HG03159 (cell line): ENCODE measurements around the gene SEC62.

Experiments
- ATAC-seq: cut with Tn5 transposase; IDR thresholded peaks from one replicate; pipeline ENCODE4 v1.9.1; 2021; ENCODE audit warnings: mild to moderate bottlenecking, moderate library complexity; ENCODE audit not compliant: unreplicated experiment

Gene SEC62

DNA sequence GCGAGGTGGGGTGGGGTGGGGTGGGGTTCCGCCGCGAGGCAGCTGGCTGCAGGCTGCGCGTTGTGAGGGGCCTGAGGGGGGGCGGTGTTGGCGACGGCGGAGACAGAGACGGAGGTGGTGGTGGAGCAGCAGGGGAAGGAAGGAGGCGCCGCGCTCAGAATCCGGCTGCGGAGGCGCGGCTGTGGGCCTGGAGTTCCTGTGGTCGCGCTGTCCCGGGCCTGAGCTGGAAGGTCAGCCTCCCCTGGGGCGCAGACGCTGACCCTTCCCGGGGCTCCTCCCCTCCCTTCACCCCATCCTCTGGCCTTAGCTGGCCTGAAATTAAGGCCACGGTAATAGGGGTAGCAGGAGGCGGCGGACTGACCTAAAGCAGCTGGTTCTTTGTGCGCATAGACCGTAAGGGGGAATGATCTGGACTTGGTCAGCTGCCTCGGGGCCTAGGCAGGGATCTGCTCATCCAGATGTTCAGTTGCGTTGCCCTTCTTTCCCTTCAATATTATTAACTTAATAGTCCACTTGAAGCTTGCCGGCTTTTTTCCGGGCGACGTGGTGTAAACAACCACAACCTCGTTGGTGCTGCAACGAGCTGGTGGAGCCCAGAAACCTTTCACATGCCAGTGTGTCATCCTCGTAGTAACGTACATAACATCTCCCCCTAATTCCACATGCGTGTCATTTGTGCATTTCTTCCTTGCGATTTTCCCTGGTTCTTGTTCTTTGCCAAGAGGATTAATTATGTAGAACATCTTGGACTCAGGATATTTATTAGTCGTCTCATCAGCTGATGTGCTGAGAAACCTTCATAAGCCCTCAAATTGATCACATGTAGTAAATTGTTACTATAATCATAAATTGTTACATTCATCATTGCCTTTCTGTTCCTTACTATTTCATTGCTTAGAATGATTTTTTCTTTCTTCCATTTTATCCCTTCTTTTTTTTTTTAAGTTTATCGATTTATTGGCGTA, 626 bp downstream of the SEC62 start:
- peak; percentile 36 for ATAC-seq

DNA sequence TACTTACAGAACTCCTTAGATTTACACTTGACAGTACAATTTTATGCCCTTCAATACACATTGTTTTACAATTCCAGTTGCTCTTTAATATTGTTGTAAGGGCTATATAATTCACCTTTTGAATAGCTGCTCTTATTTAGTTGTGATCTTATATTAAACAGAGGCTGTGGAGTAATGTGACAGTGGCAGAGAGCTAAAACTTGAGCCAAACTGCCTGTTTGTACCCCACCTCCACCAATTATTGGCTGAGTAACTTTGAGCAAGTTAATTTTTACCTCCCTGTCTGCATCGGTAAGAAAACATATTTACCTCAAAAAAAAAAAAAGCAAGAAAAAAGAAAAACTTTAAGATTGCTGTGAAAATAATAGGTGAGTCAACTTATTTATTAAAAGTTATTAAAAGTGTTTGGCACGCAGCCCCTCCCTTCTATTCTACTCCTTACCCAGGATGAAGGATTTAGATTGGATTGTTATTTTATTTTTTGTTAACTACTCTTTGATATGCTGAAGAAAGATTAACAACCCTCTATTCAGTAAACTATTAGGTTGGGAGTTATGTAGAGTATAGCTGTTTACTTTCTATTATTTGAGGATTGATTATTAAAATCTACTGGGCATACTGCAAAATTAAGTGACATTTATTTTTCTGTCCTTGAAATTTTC, 1.7 kb downstream of the SEC62 start:
- no peak for ATAC-seq

DNA sequence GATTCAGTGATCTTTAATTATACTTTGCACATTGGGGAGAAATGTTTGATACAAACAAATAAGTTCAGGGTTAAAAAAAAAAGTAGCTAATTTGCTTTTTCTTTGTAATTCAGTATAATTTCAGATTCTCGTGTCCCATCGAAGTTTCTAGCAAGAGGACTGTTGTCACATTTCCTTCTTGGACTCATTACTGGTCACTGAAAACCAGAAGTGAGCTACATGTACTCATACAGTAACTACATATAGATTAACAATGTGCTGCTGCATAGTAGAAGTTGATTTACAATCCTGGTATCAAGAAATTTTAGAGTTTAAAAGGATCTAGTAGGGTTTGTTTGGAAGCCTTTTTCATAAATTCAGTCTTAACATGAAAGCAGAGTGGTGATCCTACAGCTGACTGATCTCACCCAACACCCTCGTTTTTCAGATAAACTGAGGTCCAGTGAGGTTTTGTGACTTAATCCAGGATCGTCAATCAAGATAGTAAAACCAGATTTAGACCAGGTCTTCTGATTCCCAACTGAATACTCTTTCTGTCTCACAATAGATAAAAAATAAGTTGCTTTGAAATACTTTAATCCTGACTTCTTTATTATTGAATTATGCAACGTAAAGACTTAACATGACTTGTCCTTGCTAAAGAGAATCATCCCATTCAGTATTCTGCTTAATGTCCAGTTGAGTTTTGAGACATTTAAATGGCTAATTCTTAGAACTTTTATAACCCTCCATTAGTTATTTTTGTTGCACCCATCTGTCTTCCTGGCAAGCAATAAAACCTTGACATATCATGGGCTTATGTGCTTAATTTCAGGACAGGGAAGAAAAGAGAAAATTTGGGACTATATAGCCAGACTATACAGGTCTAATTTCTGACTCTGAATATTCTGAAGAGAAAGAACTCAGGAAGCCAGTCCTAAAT, 2.8 kb downstream of the SEC62 start:
- ATAC-seq = no peak

DNA sequence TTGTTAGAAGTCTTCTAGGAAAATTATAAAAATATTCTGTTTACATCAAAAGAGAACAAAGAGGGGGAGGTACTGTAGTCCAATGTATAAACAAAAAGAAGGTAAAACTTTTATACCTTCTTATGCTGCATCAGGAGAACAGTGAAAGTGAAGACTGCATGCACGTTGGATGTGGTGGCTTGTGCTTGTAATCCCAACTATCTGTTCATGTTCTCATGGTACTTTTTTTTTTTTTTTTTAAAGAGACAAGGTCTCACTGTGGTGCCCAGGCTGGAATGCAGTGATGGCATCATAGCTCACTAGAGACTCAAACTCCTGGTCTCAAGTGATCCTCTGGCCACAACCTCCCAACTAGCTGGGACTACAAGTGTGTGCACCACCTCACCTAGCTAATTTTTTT, 4.2 kb downstream of the SEC62 start:
- ATAC-seq = no peak

DNA sequence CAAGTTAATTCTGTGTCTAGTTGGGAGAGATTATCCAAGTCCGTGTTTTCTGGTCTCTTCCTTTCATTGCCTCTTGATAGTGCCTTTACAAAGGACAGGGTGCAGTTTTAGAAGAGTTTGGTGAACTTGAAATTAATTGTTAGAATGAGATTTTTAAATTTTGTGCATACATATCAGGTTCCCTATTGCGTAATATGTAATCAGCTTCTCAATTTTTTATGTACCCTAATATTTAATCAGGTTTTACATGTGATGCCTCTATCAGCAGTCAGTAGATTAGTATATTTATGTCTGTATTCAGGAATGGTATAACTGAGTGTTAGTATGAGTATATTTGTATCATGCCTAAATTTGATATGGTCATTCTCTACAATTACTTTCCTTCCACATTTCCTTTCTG, 4.9 kb downstream of the SEC62 start:
- ATAC-seq = no peak

DNA sequence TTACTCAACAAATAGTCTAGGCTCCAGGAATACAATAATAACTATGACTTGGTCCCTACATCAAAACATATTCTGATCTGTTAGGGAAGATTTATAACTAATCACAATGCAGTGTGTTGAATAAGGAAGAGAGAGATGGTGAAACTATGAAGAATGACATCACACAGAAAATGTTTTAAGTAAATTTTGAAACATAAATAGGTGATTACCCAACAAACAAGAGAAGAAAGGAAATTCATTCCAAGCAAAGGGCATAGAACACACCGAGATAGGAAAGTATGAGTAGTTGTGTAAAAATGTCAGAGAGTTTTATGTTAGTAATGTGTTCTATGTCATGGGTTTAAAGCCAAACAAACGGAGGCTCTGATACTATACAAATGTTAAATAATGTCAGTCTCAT, 13.4 kb downstream of the SEC62 start:
- no peak for ATAC-seq

DNA sequence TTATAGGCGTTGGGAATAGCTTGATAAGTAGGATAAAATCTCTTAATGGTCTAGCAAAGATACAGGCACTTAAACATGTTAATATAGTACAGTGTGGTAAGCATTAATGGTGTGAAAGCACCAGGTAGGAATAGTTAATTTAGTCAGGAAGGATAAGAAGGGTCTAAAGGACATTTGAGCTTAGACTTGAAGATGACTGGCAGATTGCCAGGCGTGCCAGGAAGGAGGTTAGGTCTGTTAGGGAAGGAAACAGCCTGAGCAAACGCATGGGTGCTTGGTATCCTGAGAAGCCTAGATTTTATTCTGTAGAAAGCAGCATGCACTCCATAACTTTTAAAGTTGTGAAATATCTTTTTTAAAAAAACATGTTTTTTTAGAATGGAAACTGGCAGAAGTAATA, 17.7 kb downstream of the SEC62 start:
- no peak for ATAC-seq

DNA sequence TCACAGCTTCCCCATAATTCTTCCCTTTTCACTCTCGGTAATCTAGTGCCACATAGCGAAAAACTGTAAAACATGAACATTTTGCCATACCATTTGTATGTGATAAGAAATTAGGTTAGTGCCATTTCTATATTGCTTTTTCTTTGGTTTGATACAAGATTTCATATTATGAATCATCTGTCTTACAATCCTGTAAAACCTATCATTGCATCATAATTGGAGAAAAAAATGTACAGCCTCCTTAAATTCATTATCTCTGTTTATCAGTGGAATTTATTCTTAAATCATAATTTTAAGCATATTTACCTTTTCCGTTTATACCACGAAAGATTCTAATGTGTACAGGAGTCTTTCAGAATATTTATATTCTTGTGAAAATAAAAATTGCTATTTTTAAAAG, 23.8 kb downstream of the SEC62 start:
- ATAC-seq = no peak

DNA sequence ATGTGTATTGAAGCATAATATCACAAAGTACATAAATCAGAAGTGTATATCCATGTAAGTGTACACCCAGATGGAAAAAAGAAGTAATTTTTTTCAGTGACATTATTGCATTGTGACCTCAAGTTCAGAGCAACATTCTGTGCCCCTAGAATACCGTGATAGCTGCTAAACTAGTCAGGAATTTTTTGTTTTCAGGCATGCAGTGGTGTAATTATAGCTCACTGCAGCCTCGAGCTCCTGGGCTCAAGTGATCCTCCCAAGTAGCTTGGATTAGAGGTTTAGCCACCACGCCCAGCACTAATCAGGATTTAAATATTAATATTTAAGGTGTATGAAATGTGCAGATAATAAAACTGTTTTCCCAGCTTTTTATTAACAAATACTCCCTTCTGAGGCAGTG, 25.5 kb downstream of the SEC62 start:
- no peak for ATAC-seq

DNA sequence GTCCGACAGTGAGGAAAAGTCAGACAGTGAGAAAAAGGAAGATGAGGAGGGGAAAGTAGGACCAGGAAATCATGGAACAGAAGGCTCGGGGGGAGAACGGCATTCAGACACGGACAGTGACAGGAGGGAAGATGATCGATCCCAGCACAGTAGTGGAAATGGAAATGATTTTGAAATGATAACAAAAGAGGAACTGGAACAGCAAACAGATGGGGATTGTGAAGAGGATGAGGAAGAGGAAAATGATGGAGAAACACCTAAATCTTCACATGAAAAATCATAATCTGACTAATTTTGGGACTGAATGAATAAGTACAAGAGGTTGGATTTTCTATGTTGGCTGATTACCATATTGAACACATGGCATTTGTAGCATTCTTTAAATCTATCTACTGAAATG, 26.2 kb downstream of the SEC62 start:
- ATAC-seq = no peak

DNA sequence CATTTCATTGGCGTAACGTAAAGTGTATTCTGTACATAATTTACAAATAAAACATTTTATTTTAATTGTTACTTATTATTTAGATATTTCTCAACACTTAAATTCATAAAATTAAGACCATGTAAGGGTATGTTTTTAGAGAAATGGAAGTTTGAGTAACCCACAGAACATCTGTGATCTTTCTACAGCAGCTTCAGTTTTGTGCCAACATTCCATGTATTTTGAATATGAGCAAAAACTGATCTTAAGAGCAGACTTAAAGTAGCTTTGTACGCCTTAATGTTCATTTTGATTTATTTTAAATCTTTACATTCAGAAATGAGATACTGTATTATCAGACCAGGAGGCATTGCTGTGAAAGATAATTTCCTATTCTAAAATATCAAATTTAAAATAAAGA, 27.2 kb downstream of the SEC62 start:
- no peak for ATAC-seq

DNA sequence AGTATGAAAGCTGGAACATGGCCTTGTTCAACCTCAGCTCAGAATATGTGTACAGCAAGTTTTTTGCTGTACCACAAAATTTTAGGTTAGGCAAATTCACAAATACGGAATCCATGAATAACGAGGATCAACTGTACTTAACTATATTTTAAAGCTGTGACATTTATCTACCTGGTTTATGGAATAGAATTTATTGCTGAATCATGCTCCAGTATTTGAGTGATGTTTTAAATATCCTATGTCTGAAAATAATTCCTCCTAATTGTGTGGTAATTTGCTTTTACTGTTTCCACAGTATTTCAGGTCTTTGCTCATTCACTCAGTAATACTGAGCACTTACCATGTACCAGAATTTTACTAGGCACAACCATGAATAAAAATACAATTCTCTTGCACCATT, 29.5 kb downstream of the SEC62 start:
- no peak for ATAC-seq

DNA sequence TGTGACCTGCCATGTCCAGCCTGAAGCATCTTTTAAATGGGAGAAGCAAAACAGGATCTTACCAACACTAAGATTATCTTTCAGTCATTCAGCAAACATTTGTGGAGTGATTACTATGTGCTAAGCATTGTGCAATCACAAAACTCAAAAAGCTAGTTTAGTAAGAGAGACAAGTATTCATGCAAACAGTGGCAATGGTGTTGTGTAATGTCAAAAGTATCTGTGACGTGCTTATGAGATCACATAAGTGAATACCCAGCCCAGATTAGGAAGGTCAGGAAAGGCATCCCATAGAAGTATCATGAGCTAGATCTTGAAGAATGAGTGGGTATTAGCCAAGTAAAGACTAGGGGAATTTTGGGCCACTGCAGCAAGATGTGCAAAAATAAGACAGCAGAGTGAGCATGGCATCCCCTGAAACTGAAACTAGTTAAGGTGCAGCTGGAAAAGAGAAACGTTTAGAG, 32.1 kb downstream of the SEC62 start:
- peak; percentile 39 for ATAC-seq

DNA sequence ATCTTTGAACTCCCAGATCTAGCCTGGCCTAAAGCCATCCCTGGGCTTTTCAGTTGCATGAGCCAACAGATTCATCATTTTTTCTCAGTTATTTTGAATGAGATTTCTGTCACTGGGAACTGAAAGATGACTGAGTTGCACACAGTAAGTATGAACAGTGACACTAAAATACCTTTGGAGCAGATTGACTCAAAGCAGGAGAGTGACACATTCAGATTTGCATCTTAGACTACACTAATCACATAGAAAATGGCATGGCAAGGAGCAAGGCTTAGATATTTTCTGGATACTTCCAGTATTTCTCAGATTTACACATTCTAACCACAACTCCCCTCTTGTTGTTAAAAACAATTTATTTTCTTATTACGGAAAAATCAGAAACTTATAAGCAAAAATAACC, 32.8 kb downstream of the SEC62 start:
- peak; percentile 90 for ATAC-seq

DNA sequence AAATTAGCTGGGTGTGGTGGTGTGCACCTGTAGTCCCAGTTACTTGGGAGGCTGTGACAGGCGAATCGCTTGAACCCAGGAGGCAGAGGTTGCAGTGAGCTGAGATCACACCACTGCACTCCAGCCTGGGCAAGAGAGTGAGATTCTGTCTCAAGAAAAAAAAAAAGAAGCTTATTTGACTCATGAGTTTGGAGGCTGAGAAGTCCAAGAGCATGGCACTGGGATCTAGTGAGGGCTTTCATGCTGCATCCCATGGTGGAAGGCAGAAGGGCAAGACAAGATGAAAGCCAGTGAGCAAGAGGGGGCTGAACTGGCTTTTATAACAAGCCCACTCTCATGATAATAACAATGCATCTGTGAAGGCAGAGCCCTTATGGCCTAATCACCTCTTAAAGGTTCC, 33.4 kb downstream of the SEC62 start:
- ATAC-seq = no peak

DNA sequence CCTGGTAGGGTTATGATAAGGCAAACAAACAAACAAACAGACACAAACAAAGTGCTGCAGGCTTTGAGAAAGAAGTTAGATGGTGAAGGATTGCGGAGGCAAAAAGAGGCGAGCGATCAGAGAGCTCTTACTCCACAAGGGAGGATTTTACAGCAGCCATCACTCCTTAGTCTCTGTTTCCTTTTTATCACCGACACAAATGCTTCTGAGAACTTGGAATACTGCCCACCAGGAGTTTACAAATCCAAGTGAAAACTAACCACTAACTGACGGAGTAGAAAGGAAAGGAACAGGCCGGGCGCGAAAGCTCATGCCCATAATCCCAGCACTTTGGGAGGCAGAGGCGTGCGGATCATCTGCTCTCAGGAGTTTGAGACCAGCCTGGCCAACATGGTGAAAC, 35.6 kb downstream of the SEC62 start:
- ATAC-seq = no peak

DNA sequence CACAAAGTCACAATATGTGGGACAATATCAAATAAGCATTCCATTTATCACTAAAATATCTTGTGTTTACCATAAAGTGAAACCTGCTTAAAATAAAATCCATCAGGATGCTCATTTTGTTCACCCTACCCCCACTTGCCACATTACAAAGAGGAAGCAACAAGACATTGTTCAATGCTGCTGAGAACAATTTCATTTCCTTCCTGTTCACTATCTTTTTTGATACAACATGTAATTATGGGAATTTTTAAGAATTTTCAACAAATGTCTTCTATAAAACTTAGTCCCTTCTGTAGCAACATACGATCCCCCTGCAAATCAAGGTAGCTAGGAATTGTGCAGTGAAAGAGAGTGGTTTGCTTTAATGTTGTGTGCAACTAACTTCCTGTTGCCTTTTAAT, 36.3 kb downstream of the SEC62 start:
- ATAC-seq = no peak

DNA sequence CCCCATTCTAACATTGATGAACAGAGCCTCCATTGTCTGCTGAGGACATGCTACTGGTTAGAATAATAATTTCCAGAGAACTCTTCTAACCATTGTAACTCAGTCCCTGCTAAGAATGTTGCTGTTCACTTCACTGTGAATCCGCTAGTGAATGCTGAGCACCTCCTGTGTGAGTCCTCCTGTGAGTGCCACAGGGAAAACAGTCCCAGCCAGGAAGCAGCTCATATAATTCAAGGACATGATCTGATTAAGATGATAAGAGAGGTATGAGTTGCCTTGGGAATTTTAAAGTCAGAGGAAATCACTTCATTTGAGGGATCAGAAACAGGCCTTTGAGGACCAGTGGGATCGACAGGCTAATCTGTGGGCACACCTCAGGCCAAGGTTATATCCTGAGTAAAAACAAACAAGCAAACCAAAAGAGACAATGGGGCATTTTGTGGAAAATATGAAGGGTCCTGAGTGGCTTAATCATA, 37.3 kb downstream of the SEC62 start:
- no peak for ATAC-seq

DNA sequence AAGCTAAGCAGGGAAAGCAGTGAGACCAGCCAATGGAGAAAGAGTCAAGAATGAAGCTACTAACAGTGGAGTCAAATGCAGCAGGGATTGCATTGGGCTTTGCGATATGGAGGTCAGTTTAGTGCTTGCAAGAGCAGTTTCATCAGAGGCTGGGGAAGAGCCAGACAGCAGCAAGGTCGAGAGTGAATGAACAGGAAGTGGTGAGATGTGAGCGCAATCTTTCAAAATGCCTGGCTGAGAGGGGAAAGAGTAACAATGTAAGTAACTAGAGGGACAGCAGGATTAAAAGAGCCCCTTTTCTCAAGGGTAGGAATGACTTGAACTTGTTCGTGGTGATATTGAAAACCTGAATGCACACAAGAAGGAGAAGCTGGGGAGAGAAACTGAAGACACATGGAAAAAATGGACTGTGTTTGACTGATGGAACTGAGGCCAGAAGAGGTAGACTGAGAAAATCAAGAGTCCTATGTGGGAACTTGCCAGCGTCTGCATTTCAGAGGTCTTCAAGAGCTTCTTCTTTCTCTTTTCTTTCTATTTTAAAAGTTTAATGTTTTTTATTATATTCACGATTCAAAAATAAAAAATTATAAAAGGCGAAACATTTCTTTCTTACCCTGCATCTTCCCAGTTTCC, 40.5 kb downstream of the SEC62 start:
- ATAC-seq = peak; percentile 95

DNA sequence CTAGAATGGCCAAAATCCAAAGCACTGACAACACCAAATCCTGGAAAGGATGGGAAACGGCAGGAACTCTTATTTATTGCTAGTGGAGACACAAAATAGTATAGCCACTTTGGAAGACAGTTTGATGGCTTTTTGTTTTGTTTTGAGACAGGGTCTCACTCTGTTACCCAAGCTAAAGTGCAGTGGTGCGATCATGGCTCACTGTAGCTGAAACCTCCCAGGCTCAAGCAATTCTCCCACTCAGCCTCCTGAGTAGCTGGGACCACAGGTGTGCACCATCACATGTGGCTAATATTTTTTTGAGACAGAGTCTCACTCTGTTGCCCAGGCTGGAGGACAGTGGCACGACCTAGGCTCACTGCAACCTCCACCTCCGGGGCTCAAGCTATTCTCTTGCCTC, 43.9 kb downstream of the SEC62 start:
- no peak for ATAC-seq
